Smooth muscle cell of the coronary artery (primary cell): ENCODE results near the gene CEP57L1. TPM values are rescaled to one million over a fixed set of nuclear protein-coding genes. Genes with fewer than 3 reads are reported as not detected.

Experiments used
- total RNA-seq: library from RNA; depleted of rRNA; stranded (reverse); fragments of >200 nt; gene quantifications from 2 replicates; pipeline ENCODE4 v1.2.3, GENCODE V29; 2014; ENCODE audit warnings: low replicate concordance

Gene CEP57L1
- total RNA-seq, result 14.7 and 22.5 TPM in 2 replicates

DNA sequence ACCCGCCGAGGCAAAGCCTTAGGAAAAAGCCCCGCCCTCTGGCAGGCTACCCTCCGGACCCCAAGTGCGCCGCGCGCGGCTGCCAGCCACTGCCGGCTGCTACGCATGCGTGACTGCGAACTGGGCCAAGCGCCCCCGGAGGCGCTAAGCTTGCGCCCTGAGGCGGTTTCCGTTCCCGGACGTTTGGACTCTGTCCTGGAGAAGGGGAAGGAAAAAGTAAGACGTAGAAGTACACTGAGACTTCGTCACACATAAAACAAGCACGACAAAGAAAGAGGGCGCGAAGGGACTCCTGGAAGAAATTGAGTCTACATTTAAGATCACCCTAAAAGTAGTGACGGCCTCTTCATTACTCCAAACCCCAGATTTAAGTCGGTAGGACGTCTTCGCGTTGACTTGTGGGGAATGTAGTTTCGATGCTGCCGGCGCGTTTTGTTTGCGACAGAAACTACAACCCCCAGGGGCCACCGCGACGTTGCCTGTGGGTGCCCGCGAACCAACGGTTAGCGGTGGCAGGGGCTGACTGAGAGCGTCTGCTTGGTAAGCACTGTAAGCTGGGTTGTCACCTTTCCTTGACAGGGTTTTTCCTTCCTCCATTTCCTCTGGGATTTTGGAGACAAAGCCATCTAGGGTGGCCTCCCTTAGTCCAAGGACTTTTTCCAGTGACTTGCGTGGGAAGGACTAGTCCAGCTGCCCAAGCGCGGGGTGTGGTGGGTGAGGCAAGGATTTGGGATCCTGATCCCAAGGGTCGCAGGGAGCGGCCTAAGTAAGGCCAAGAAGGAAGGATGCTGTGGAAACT lies at the start of gene CEP57L1:
CEP57L1 (plus strand) TSS at position 472 of the 799 bp plus-strand sequence. CDS start 49,715 bp downstream, outside the sequence.

DNA sequence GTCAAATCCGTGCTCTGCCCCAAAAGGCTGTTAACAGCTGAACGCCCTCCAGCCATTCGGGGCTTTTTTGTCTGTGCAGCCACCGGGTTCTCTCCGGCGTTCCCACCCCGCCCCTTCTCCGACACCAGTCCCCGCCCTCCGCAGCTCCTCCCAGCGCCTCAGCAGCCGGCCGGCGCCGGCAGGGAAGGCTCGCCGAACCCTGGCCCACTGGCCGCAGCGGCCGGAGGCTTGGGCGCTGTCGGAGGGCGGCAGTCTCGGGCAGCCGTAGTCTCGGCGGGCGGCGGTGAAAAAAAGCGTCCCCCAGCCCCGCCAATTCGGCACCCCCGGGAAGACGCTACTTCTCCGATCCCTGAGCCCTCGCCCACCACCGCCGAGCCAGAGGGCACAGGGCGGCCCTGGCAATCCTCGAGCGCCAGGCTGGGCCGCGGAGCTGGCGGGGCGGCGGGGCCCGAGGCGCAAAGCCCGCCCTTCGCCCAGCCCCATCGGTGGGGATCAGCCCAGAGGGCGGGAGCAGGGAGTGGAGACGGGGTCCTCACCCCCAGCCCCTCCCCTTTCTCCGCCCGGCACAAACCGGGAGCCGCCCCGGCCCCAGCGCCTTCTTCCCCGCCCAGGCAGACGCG lies 781 bp upstream of the CEP57L1 start, which contains the start of gene SESN1:
SESN1 (minus strand) TSS at position 431 of the 620 bp plus-strand sequence. CDS start 773 bp downstream, outside the sequence.

Other genes with a start within 250 kb of the CEP57L1 start
- gene ARMC2, start 247.1 kb upstream of the CEP57L1 start, total RNA-seq, result 0.75 and 1.9 TPM in 2 replicates
- 29.2 and 35.1 TPM in 2 replicates for gene SESN1, start 661 bp upstream of the CEP57L1 start, total RNA-seq